GM23338 (cell line): ENCODE data around the gene MINDY4. TPM values are rescaled to one million over a fixed set of nuclear protein-coding genes. Genes with fewer than 3 reads are reported as not detected.

Experiments
- ATAC-seq: fragments of 200-7000 bp; cut with Tn5 transposase; 3 replicates; pipeline ENCODE4 v1.9.1; 2020
- DNase-seq: peaks from one replicate; pipeline ENCODE4 v3.0.0-alpha.2; 2015; ENCODE audit warnings: low spot score
- H2AFZ ChIP-seq: fragments of 200-600 bp; sonication (generic); 2 replicates; pipeline ENCODE4 v1.8.0; 2016; ENCODE audit warnings: antibody characterized with exemption, mild to moderate bottlenecking, moderate library complexity
- H3F3A ChIP-seq: fragments of 200-600 bp; sonication (generic); replicated peaks from 2 replicates; pipeline ENCODE4 v1.8.0; 2017; ENCODE audit warnings: antibody characterized with exemption, mixed run types, low read depth
- H3K27ac ChIP-seq: fragments of 200-600 bp; sonication (generic); 2 replicates; pipeline ENCODE4 v1.6.1; 2016; ENCODE audit warnings: low read depth
- H3K27me3 ChIP-seq: fragments of 200-600 bp; sonication (generic); 2 replicates; pipeline ENCODE4 v1.8.0; 2016; ENCODE audit warnings: mild to moderate bottlenecking, mixed run types, moderate library complexity; ENCODE audit not compliant: insufficient read depth
- H3K36me3 ChIP-seq: fragments of 200-600 bp; sonication (generic); 2 replicates; pipeline ENCODE4 v1.8.0; 2016; ENCODE audit warnings: mild to moderate bottlenecking; ENCODE audit not compliant: insufficient read depth
- H3K4me1 ChIP-seq: fragments of 200-600 bp; sonication (generic); 2 replicates; pipeline ENCODE4 v1.8.0; 2016; ENCODE audit warnings: mild to moderate bottlenecking, moderate library complexity; ENCODE audit not compliant: insufficient read depth
- H3K4me2 ChIP-seq: fragments of 200-600 bp; sonication (generic); 2 replicates; pipeline ENCODE4 v1.7.1; 2017; ENCODE audit warnings: mixed run types
- H3K4me3 ChIP-seq: fragments of 200-600 bp; sonication (generic); 2 replicates; pipeline ENCODE4 v1.6.1; 2016; ENCODE audit warnings: mixed run types
- H3K79me2 ChIP-seq: fragments of 200-600 bp; sonication (generic); replicated peaks from 2 replicates; pipeline ENCODE4 v1.8.0; 2017; ENCODE audit warnings: mild to moderate bottlenecking; ENCODE audit not compliant: insufficient read depth
- H3K9me2 ChIP-seq: fragments of 200-600 bp; sonication (generic); 2 replicates; pipeline ENCODE4 v1.8.0; 2017; ENCODE audit not compliant: insufficient read depth
- H4K20me1 ChIP-seq: fragments of 200-600 bp; sonication (generic); replicated peaks from 2 replicates; pipeline ENCODE4 v1.8.0; 2017; ENCODE audit warnings: mild to moderate bottlenecking; ENCODE audit not compliant: insufficient read depth
- H3K27ac Mint-ChIP-seq: 2 replicates; pipeline ENCODE4 v1.8.0; 2020; ENCODE audit warnings: inconsistent platforms, mild to moderate bottlenecking, moderate library complexity, mixed read lengths
- H3K27me3 Mint-ChIP-seq: 3 replicates; pipeline ENCODE4 v1.8.0; 2022; ENCODE audit warnings: low read depth, mild to moderate bottlenecking, moderate library complexity, mixed read lengths, inconsistent platforms; ENCODE audit not compliant: insufficient read depth, poor library complexity
- H3K36me3 Mint-ChIP-seq: 3 replicates; pipeline ENCODE4 v1.8.0; 2021; ENCODE audit warnings: low read depth, mild to moderate bottlenecking, inconsistent platforms, moderate library complexity, mixed read lengths
- H3K4me1 Mint-ChIP-seq: 3 replicates; pipeline ENCODE4 v1.8.0; 2020; ENCODE audit warnings: mild to moderate bottlenecking, inconsistent platforms, mixed read lengths
- H3K4me3 Mint-ChIP-seq: 3 replicates; pipeline ENCODE4 v1.8.0; 2021; ENCODE audit warnings: moderate library complexity, mild to moderate bottlenecking, inconsistent platforms, mixed read lengths
- H3K9me3 Mint-ChIP-seq: 3 replicates; pipeline ENCODE4 v1.8.0; 2020; ENCODE audit warnings: moderate library complexity, mild to moderate bottlenecking, inconsistent platforms, mixed read lengths
- CREB1 ChIP-seq: fragments of 250-450 bp; sonication (Bioruptor Pico); IDR thresholded peaks from 2 replicates; pipeline ENCODE4 v1.5.0; 2020; ENCODE audit warnings: low read depth, mild to moderate bottlenecking, moderate library complexity
- EZH2 ChIP-seq: fragments of 200-600 bp; sonication (generic); IDR thresholded peaks from one replicate; pipeline ENCODE4 v1.8.0; 2017; ENCODE audit warnings: antibody characterized with exemption, mild to moderate bottlenecking, low read depth; ENCODE audit not compliant: unreplicated experiment
- EZH2phosphoT487 ChIP-seq: fragments of 200-600 bp; sonication (generic); IDR thresholded peaks from one replicate; pipeline ENCODE4 v1.8.1; 2018; ENCODE audit warnings: antibody characterized with exemption; ENCODE audit not compliant: unreplicated experiment
- JUNB ChIP-seq: IDR thresholded peaks from one replicate; pipeline ENCODE4 v1.6.1; 2016; ENCODE audit warnings: antibody characterized with exemption; ENCODE audit not compliant: unreplicated experiment
- NANOG ChIP-seq: IDR thresholded peaks from 2 replicates; pipeline ENCODE4 v1.6.1; 2016; ENCODE audit warnings: antibody characterized with exemption, borderline replicate concordance
- ZNF114 ChIP-seq: fragments of 250-450 bp; sonication (Bioruptor Pico); IDR thresholded peaks from 2 replicates; pipeline ENCODE4 v1.5.0; 2020; ENCODE audit warnings: mild to moderate bottlenecking, moderate library complexity
- ZNF331 ChIP-seq: fragments of 250-450 bp; sonication (Bioruptor Pico); IDR thresholded peaks from 2 replicates; pipeline ENCODE4 v1.5.0; 2020; ENCODE audit warnings: low read depth, mild to moderate bottlenecking, moderate library complexity
- polyA plus RNA-seq: library from polyadenylated mRNA; unstranded; fragments of >200 nt; fragmentation: Nextera tagmentation; extraction: Ambion mirVana; gene quantifications from 2 replicates; pipeline ENCODE4 v1.2.1, GENCODE V29; 2016
- total RNA-seq: library from RNA; depleted of rRNA; stranded (reverse); fragments of >200 nt; shearing (Covaris generic); gene quantifications from 2 replicates; pipeline ENCODE4 v1.2.3, GENCODE V29; 2014
- TF ChIP-seq, protein P1 (sequence below), 2 experiments: fragments of 200-600 bp in 1 of 2; sonication (generic) in 1 of 2; conservative IDR thresholded peaks; 2 replicates each; pipeline versions ENCODE4 v1.5.1 to v1.6.1; 2016 to 2017; ENCODE audit warnings: antibody characterized with exemption in 2 of 2, low read depth in 2 of 2, mild to moderate bottlenecking in 2 of 2, moderate library complexity in 1 of 2
- TF ChIP-seq, protein P2 (sequence below): IDR thresholded peaks from 2 replicates; pipeline ENCODE4 v1.6.1; 2016; ENCODE audit warnings: antibody characterized with exemption
- TF ChIP-seq, protein P3 (sequence below): IDR thresholded peaks from one replicate; pipeline ENCODE4 v1.6.1; 2018; ENCODE audit warnings: antibody characterized with exemption; ENCODE audit not compliant: unreplicated experiment

Gene MINDY4
- total and polyA plus RNA-seq, 2 experiments from 2014 or later: 1.7 to 4.4 TPM

DNA sequence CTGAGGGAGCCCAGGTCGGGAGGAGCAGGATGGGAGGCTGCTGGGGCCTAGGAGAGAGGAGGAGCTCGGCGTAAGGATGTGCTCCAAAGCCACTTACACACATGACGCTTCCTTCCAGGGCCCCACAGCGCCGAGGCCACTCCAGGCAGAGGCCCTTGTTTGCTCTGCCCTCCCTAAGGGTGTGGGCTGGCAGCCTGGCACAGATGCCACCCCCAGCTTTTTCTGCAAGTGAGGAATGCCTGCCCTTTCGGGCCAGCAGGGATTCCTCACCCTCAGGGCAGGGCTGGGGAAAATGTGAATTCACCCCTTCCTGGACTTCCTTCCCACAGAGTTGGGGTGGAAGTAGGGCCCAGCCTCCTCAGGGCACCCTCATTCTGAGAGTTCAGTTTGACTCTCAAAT lies 134.8 kb downstream of the MINDY4 start:
- no peak overlapping the region for H3K27ac Mint-ChIP-seq
- H3K79me2 ChIP-seq: no peaks in the 10 kb centered on the region
- no peak overlapping the region for H3K4me2 ChIP-seq
- H3K27me3 ChIP-seq: no peaks in the 10 kb centered on the region
- no peak overlapping the region for H3K4me3 Mint-ChIP-seq
- no peak overlapping the region for H3K4me3 ChIP-seq
- H3K4me1 Mint-ChIP-seq: peaks cover 2% of the 10 kb centered on the region; the same call in 2 of the 3 replicates
- H3F3A ChIP-seq: no peaks in the 10 kb centered on the region
- H2AFZ ChIP-seq: no peak overlapping the region
- no peaks in the 10 kb centered on the region for H3K9me3 Mint-ChIP-seq
- peaks cover 5% of the 10 kb centered on the region for H3K27me3 Mint-ChIP-seq
- TF ChIP-seq EZH2phosphoT487 (no peak), CREB1 (CRISPR knock-in tag) (no peak), JUNB (no peak), ZNF114 (no peak), NANOG (no peak)
- TF ChIP-seq, protein P1, sequence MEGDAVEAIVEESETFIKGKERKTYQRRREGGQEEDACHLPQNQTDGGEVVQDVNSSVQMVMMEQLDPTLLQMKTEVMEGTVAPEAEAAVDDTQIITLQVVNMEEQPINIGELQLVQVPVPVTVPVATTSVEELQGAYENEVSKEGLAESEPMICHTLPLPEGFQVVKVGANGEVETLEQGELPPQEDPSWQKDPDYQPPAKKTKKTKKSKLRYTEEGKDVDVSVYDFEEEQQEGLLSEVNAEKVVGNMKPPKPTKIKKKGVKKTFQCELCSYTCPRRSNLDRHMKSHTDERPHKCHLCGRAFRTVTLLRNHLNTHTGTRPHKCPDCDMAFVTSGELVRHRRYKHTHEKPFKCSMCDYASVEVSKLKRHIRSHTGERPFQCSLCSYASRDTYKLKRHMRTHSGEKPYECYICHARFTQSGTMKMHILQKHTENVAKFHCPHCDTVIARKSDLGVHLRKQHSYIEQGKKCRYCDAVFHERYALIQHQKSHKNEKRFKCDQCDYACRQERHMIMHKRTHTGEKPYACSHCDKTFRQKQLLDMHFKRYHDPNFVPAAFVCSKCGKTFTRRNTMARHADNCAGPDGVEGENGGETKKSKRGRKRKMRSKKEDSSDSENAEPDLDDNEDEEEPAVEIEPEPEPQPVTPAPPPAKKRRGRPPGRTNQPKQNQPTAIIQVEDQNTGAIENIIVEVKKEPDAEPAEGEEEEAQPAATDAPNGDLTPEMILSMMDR (conservative IDR thresholded peaks at IDR 0.05; ENCODE audit: low read depth in 2 of 2): no peak
- TF ChIP-seq, protein P2, sequence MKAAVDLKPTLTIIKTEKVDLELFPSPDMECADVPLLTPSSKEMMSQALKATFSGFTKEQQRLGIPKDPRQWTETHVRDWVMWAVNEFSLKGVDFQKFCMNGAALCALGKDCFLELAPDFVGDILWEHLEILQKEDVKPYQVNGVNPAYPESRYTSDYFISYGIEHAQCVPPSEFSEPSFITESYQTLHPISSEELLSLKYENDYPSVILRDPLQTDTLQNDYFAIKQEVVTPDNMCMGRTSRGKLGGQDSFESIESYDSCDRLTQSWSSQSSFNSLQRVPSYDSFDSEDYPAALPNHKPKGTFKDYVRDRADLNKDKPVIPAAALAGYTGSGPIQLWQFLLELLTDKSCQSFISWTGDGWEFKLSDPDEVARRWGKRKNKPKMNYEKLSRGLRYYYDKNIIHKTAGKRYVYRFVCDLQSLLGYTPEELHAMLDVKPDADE: no peak
- no peaks in the 10 kb centered on the region; the same call in 2 of the 3 replicates for H3K36me3 Mint-ChIP-seq
- H4K20me1 ChIP-seq: no peaks in the 10 kb centered on the region
- no peak for ATAC-seq
- no peaks in the 10 kb centered on the region for H3K4me1 ChIP-seq
- H3K27ac ChIP-seq: no peak overlapping the region
- no peaks in the 10 kb centered on the region for H3K9me2 ChIP-seq
- no peaks in the 10 kb centered on the region for H3K36me3 ChIP-seq
- no peak for DNase-seq

DNA sequence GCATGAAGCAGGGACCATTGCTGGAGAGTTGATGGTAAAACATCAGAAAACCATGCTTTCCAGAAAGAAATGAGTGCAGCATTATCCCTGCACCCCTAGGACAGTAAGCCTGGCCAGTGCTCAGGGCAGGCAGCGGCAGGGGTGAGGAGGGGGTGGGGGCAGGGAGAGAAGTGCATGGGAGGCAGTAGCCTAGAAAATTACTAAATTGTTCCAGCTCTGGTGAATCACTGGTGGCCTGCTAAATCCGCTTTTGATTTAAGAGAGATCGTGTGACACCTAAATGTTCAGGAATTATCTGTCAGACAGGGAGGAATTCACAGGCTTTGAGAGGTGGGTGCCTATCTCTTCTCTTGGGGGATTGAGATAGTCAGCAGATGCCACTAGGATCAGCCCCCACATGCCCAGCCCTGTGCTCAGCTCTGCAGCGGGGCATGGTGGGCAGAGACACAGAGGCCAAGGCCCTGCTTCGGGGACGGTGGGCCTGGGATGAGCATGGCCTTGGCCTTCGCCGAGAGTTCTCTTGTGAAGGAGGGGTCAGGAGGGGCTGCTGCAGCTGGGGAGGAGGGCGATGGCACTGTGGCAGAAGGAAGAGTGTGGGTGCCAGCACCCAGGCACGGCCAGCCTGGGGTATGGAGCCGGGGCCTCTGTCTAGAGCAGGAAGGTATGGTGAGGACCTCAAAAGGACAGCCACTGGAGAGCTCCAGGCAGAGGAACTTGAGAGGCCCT lies 135.5 kb downstream of the MINDY4 start:
- no peaks in the 10 kb centered on the region for H4K20me1 ChIP-seq
- Mint-ChIP-seq H3K4me3 (no peak overlapping the region), H3K27me3 (peaks cover 5% of the 10 kb centered on the region), H3K9me3 (no peaks in the 10 kb centered on the region), H3K27ac (no peak overlapping the region), H3K4me1 (peaks cover 2% of the 10 kb centered on the region; the same call in 2 of the 3 replicates), H3K36me3 (no peaks in the 10 kb centered on the region; the same call in 2 of the 3 replicates)
- H3K27me3 ChIP-seq: no peaks in the 10 kb centered on the region
- no peak overlapping the region for H3K4me2 ChIP-seq
- no peak overlapping the region for H3K27ac ChIP-seq
- no peaks in the 10 kb centered on the region for H3K9me2 ChIP-seq
- H3K4me1 ChIP-seq: no peaks in the 10 kb centered on the region
- H3F3A ChIP-seq: no peaks in the 10 kb centered on the region
- no peak for ATAC-seq
- no peaks in the 10 kb centered on the region for H3K79me2 ChIP-seq
- no peaks in the 10 kb centered on the region for H3K36me3 ChIP-seq
- no peak overlapping the region for H2AFZ ChIP-seq
- DNase-seq: no peak
- H3K4me3 ChIP-seq: no peak overlapping the region
- TF ChIP-seq, protein P2: no peak
- TF ChIP-seq ZNF331 (CRISPR knock-in tag): no peak
- TF ChIP-seq EZH2: no peak
- no peak for TF ChIP-seq NANOG
- TF ChIP-seq, protein P1 (conservative IDR thresholded peaks at IDR 0.05; ENCODE audit: low read depth in 2 of 2): no peak
- TF ChIP-seq, protein P3, sequence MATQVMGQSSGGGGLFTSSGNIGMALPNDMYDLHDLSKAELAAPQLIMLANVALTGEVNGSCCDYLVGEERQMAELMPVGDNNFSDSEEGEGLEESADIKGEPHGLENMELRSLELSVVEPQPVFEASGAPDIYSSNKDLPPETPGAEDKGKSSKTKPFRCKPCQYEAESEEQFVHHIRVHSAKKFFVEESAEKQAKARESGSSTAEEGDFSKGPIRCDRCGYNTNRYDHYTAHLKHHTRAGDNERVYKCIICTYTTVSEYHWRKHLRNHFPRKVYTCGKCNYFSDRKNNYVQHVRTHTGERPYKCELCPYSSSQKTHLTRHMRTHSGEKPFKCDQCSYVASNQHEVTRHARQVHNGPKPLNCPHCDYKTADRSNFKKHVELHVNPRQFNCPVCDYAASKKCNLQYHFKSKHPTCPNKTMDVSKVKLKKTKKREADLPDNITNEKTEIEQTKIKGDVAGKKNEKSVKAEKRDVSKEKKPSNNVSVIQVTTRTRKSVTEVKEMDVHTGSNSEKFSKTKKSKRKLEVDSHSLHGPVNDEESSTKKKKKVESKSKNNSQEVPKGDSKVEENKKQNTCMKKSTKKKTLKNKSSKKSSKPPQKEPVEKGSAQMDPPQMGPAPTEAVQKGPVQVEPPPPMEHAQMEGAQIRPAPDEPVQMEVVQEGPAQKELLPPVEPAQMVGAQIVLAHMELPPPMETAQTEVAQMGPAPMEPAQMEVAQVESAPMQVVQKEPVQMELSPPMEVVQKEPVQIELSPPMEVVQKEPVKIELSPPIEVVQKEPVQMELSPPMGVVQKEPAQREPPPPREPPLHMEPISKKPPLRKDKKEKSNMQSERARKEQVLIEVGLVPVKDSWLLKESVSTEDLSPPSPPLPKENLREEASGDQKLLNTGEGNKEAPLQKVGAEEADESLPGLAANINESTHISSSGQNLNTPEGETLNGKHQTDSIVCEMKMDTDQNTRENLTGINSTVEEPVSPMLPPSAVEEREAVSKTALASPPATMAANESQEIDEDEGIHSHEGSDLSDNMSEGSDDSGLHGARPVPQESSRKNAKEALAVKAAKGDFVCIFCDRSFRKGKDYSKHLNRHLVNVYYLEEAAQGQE: no peak
